Non-pigmented ciliary epithelial cell (primary cell): ENCODE results near the gene ATE1.
"Not testable (repeated sequence)": the region's sequence is repeated elsewhere in the genome, so short reads cannot be mapped to it uniquely, and the experiment has no call there.

Experiments used
- DNase-seq: peaks from one replicate; pipeline ENCODE4 v3.0.0-alpha.2; 2010; ENCODE audit warnings: low read depth

Gene ATE1

DNA sequence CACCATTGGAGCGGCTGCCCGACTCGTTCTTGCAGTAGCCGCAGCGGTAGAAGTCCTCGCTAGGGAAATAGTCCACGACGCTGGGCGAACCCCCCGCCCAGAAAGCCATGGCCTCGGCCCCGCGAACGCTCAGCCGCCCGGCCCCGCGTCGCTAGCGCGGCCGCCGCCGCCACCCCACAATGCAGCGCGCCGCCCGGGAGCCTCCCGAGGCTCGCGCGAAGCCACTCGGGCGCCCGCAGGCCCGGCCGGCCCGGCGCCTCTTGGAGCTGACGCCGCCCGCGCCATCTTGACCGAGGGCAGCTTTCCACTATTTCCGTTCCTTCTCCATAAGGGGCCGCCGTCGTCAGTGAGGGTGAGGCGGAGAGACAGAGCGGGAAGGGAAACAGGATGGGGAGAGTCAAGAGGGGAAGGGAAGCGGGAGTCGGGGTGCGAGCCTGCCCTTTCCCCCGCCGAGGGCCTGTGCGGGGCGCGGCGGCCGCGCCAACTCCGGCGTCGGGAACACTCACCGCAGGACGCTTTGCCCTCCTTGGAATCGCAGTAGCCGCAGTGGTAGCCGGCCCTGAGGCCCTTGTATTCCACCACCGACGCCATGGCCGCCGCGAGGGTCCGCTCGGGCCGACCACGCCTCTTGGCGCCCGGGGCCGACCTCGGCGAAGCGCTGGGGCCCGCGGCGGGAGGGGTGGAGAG, at the start of gene ATE1:
Gene ATE1, minus strand, starts transcription at position 191 of the 687 bp plus-strand sequence. Its CDS starts 82 bp downstream, at position 109.
- DNase-seq: peak; percentile 40

DNA sequence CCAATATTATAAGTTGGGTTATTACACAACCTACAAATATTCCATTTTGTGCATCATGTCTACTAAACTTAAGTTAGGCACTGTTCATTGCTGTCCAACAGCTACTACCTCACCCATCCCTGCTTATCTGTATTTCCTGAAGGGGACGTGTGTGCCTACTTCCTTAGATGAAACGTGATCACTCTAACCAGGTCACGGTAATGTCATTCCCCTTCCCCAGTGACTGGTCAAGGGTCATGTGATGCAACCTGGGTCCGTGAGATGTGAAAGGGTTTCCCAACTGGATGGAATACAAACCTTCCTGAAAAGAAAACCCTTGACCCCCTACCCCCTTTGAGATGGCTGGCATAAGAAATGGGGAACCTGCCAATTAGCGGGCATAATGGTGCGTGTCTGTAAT, 48.8 kb upstream of the ATE1 start:
- no peak for DNase-seq

DNA sequence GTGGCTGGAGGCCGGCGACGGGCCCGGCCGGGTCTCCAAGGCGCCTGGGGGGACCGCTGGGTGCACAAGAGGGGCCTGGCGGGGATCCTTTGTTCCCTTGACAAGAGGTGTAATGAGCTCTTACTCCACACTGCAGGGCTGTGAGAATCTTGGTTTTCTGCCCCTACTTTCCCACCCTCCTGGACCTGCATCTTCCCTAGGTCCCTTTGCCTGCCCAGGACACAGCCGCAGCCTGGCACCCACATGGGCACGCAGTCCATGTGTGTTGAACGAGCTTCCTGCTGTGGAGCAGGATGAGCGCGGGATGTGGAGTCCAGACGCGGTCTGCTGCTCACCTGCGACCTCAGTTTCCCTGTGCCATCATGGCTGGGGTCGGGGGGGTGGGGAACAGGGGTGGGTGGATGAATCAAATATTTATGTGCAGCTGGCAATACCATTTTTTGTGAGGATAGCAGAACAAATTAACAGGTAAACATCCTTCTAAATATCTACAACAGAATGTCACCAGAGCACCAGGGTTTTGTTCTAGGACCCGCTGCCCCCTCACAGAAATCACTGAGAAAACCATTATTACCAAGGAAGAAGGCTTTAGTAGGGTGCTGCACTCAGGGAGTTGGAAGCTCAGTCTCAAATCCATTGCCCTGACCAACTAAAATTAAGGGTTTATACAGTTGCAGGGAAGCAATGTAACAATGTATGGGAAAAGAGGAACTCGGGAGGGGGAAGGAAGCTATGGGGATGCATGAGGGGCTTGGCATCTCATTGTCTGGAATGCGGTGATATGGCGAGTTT, 47.7 kb upstream of the ATE1 start:
- DNase-seq: no peak

DNA sequence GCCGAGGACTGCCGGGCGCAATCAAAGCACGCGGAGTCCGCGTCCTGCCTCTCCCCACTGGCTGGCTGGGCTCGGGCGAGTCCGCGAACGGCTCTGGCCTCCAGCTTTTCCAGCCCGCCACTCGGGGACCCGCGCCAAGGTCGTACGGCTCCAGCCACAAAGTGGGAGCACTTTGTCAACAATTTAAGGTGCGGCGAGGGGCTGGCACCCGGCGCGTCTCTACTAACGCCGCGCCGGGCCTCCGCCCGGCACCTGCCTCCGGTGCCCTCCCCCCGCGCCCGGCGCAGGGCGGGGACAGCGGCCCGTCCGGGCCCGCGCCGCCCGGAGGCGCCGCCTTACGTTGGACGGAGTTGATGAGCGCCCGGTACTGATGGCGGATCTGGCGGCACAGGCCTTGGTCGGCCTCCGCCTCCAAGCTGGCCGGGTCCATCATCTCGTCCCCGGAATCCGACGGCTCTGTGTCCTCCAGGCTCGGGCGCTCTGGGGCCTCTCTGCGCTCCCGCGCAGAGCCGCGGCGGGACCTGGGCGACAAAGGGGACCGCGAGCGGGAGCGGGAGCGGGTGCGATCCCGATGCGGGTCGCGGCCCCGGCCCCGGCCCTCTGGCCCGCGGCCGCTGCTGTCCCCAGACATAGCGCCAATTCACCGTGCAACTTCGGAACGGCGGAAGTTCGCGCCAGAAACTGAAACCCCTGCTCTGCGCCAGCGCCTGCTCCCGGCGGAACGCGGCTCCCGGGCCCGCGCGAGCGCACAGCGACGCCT, 46.9 kb upstream of the ATE1 start, which contains the start of gene NSMCE4A:
Gene NSMCE4A, minus strand, starts transcription at position 683 of the 760 bp plus-strand sequence. Its CDS starts 52 bp downstream, at position 631.
- DNase-seq: no peak

DNA sequence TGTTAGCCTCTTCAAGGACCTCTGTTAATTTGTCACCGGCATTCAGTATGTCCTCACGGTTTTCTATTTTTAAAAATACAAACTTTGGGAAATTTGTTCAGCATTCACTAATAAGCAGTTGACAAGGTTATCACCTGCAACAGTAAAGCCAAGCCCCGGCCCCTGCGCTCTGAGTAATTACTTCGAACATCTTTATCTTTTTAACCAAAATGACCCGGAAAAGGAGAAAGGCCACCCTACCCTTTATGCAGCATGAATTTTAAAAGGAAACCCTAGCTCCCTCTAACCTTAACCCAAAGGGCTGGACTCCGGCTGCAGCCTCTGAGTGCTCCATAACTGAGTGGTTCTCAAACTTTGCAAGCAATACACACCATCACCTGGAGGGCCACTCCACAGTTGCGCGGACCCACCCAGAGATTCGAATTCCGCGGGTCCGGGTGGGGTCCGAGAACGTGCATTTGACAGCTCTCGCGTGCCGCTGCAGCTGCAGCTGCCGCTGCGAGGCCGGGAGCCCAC, 46.2 kb upstream of the ATE1 start:
- DNase-seq: no peak

DNA sequence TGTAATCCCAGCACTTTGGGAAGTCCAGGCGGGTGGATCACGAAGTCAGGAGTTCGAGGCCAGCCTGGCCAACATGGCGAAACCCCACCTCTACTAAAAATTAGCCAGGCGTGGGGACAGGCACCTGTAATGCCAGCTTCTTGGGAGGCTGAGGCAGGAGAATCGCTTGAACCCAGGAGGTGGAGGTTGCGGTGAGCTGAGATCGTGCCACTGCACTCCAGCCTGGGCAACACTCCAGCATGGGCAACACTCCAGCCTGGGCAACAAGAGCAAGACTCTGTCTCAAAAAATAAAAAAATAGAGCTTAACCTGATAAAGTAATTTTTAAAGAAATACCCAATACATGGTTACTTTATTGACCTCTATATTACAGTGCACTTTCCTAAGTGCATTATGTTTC, 41.3 kb upstream of the ATE1 start:
- DNase-seq: not testable (repeated sequence)

DNA sequence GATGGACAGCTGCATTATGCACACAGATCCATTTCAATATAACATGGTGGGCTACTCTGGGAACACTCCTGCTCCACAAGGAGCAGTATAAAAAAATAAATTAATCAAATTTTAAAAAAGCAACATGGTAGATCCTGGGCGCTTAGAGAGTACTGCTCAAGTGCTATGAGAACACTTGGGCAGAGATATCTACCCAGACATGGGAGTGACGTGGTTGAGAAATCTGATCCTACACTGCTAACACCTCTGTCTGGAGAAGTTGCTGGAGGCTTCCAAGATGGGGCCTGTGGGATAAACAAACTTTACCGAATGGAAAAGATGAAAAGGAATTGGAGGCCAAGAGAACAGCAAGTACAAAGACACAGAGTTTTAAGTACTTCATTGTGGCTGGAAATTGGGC, 38.2 kb upstream of the ATE1 start:
- DNase-seq: no peak

DNA sequence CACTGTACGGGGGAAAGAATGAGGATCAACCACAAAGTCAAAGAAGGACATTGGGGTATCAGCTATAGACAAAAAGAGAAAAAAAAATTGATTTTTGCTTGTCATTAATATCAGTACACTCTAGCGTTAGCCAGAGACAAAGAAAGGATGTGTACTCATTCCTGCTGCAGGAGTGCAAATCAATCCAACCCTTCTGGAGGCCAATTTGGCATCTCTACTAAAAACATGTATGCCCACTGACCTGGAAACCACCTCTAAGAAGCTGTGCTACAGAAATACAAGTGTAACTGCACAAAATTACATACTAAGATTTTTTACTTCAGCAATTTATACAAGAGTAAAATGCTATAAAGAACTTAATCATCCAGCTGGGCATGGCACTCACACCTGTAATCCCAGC, 33.6 kb upstream of the ATE1 start:
- no peak for DNase-seq

DNA sequence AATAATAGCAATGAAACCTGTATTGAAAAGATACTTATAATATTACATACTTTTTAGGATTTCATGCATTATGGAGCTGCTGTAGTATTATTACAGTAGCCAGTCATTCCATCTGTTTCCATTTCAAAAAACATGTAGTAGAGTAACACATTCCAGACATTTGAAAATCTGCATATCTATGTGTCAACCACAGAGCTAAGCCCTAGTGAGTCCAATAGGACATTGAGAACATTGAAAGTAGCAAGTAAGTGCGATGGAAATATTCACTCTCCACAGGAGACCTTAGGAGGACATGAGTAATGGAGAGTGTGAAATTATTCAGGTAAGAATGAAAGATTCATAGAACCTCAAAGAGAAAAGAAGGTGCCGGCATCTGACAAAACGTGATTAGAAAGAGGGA, 31.8 kb upstream of the ATE1 start:
- DNase-seq: no peak

DNA sequence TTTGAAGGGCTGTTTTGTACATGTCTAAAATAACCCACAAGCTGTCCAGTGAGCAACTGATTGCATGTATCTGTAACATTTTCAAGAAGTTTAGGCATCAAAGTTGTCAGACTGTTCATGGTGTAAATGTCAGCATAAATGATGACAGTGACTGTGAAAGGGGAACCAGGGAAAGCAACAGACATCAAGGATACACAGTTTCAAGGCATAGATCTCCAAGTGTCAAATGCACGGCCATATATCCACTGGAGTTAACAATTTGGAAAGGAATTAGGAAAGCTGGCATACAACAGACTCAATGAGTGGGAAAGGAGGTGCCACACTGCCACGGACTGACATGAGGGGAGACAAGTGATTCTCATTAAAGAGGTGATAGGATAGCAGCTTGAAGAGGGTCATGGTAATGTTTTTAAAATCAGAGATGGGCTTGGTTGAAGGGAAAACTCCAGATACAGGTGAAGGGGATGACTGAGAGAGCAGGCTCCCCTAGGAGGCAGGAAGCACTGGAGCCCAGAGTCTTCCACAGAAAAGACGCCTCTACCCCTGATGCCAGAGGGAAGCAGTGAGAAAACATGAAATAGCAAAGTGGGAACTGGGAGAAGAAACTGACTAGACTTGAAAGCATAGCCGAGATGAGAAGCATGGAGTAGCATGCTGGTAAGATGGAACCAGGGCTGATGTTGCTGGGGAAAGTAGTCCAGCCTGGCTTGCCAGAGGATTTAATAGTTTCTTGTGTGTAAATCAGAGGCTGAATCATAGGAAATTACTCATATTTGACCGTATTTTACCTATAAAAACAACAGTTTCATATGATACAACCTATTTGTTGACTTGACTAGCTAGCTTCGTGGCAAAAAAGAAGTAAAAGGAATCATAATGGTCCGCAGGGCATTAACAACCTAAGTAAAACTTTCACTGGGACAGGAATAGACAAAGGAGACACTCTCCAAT, 28.6 kb upstream of the ATE1 start:
- peak; percentile 48 for DNase-seq

DNA sequence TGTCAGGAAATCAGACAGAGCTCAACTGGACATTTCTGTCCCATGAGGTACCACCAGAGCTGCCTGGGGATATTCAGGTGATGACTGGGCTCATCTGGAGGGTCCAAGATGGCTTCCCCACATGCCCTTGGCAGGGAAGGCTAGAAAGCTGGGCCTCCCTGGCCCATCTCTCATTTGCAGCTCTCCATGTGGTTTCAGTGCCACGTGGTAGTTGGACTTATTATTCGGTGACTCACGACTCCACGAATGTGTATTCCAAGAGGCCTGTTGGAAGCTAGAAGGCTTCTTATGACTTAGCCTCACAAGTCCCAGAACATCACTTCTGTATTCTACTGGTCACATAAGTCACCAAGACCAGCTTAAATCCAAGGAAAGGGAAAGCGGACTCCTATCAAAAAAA, 24.4 kb upstream of the ATE1 start:
- DNase-seq: no peak

DNA sequence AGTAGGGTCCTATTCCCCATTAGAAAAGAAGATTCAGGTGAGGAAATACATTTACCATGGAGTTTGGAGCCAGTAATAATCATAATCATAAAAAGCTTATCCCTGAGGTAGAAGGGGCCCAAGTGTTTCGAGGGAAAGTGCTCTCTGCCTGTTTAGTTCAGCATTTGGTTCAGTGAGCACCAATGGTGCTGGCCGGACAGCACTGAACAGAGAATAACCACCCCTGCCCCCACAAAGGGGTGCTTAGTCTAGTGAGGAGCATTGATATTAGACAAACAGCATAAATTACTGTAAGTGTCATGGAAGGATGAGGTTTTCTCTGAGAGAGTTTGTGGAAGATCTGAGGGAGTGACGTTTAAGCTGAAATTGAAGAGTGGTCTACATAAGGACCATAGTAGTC, 21.6 kb upstream of the ATE1 start:
- no peak for DNase-seq

DNA sequence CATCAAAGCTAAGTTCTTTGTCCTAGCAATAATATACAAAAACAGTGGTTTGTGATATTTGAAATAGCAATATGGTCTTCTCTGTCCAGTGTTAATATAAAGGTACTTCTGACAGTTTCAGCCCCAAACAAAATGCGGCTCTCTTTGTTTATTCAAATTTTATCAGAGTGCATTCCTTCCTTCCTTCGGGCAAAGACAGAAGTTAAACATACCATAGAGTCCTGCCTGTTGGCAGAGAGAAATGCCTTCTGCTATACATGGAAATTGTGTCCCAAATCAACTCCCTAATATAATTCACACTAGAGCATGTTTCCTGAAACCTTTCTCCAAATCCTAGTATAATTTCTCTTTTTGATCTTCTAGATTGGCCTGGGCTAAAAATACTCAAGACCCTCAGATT, 21.2 kb upstream of the ATE1 start:
- DNase-seq: no peak

DNA sequence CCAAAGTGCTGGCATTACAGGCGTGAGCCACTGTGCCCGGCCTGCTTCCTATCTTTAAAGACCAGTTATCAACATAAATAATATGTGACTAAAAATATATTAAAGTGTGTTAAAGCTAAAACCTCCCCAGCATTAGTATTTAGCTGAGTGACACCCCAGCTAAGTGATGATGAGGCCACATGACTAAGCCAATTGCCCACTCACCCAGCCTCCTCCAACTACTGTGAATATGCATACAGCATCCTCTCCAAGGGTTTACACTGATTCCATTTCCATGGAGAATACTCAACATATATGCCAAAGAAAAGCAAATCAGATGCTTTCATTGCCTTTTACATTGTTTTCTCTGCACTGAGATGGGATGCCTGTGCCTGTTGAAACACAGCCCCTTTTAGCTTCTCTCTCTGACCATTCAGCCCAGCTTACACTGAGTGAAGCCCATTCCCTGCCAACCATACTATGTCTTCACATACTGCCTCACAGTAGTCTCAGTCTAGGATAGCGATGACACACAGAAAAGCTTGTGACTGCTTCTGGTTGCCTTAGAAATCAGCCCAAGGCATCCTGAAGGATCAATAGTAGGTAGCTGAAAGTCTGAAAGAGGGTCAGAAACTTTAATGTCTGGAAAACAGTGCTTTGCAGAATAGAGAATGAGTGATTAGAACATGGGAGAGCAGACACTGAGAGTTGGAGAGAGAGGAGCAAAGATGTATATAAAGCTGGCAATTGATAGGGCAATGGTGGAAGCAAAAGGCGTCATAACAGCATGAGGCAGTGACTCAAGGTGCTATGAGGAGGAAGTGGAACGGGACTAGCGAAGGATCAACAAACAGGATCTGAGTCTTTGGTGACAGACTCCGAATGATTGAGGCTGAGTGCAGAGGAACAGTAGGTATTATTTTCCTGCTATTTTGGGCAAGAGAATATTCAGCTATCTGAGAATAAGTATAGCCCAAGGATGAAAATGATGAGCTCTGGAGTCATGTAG, 19.8 kb upstream of the ATE1 start:
- DNase-seq: no peak

DNA sequence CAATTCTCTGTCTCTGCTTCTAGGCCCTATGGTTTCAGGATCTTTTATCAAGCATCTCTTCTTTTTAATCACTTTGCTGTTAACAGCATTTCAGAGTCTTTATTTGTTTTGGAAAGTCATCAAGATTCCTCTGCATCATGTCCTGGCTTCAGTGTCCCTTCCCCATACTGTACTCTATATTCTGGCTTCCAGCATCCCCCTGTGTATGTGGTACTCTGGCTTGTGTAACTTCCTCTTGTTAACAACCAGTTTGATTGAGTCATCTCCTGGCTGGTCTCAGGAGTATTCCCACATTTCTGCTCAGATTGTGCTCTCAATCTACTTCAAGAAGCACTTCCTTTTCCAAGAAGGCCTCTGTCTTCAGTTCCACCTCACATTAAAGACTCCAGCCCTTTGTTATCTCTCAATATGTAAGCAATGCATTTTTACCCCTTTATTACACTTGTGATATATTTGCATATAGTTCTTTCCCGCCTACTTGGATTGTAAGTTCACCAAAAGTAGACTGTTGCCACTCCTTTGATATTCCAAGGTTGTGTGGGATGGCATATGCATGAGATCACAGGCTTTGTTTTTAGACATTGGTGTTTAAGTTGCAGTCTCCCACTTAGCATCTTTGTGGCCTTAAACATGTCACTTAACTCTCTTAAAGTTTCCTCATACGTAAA, 15.1 kb upstream of the ATE1 start:
- DNase-seq: peak; percentile 73

DNA sequence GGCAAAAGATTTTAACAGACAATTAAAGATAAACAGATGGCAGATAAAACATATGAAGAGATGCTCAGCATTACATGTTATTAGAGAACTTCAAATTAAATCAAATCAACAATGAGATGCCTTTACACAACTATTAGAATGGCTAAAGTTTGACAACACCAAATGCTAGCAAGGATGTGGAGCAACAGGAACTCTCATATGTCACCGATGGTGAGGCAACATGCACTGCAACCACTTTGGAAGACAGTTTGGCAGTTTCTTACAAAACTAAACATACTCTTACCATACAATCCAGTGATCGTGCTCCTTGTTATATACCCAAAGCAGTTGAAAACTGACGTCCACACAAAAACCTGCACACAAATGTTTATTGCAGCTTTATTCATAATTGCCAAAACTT, 13.7 kb upstream of the ATE1 start:
- DNase-seq: no peak

DNA sequence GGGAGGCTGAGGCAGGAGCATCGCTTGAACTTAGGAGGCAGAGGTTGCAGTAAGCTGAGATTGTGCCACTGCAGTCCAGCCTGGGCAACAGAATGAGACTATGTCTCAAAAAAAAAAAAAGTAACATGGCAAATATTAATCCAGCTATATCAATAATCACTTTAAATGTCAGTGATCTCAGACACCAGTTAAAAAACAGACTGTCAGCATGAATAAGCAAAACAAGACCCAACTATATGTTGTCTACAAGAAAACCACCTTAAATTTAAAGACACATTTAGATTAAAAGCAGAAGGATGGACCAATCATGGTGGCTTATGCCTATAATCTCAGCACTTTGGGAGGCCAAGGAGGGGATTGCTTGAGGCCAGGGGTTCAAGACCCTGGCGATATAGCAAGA, 8.5 kb upstream of the ATE1 start:
- no peak for DNase-seq

DNA sequence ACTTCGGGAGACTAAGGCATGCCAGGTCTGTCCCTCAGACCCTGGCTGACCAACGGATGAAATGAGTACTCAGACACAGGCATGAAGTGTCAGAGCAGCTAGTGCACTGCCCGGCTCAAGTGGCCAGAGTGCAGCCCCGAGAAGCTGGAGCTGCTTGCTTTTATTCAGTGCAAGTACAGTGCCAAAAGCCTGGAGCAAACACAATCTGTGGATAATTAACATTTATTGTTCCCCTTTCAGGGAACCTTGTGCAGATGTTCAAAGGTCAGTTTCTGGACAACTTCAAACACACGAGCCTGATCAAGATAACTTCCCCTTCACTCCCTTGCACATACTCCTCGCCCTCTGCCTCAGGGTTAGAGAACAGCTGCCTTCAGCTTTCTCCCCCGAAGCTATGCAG, 7.9 kb upstream of the ATE1 start:
- DNase-seq: no peak

DNA sequence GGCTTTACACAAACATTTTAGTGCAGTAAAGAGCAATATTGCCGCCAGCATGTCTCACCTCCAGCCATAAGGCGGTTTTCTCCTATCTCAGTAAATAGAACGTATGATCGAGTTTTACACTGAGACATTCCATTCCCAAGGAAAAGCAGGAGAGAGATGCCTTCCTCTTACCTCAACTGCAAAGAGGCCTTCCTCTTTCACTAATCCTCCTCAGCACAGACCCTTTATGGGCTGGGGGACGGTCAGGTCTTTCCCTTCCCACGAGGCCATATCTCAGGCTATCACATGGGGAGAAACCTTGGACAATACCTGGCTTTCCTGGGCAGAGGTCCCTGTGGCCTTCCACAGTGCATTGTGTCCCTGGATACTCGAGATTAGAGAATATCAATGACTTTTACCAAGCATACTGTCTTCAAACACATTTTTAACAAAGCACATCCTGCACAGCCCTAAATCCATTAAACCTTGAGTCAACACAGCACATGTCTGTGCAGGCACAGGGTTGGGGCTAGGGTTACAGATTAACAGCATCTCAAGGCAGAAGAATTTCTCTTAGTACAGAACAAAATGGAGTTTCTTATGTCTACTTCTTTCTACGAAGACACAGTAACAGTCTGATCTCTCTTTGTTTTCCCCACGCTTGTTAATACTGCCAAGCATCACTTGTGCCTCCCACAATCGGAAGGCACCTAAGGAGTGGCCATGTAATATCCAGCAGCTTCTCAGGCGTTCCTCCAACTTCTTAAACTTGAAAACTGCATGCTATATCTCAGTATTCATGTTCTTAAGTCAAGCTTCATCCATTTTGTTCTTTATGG, 2.6 kb upstream of the ATE1 start:
- DNase-seq: not testable (repeated sequence)
